HepG2 (cell line): Measurements from ENCODE around the gene SCN8A.

Experiments used
- ATF2 ChIP-seq: sonication (generic); formaldehyde crosslinking; IDR thresholded peaks from 2 replicates; pipeline ENCODE4 v1.4.0; 2020; ENCODE audit warnings: missing genetic modification reagents
- CTCF ChIP-seq: sonication (generic); formaldehyde crosslinking; IDR thresholded peaks from 2 replicates; pipeline ENCODE4 v1.5.0; 2020; ENCODE audit warnings: mild to moderate bottlenecking, missing genetic modification reagents, moderate library complexity
- HDAC2 ChIP-seq: sonication (generic); formaldehyde crosslinking; IDR thresholded peaks from 2 replicates; pipeline ENCODE4 v1.4.0; 2020; ENCODE audit warnings: missing genetic modification reagents
- JUND ChIP-seq: sonication (generic); formaldehyde crosslinking; IDR thresholded peaks from 2 replicates; pipeline ENCODE4 v1.8.0; 2022; ENCODE audit warnings: mild to moderate bottlenecking, missing genetic modification reagents
- KLF16 ChIP-seq, 2 experiments: sonication (generic) in 1 of 2; formaldehyde crosslinking in 1 of 2; IDR thresholded peaks; 2 replicates each; pipeline versions ENCODE4 v1.6.1 to v1.8.0; 2016 to 2023; ENCODE audit warnings: missing genetic modification reagents in 2 of 2, missing compliant biosample characterization in 1 of 2
- MEF2D ChIP-seq: sonication (generic); formaldehyde crosslinking; IDR thresholded peaks from 2 replicates; pipeline ENCODE4 v1.5.1; 2020; ENCODE audit warnings: mild to moderate bottlenecking, missing genetic modification reagents
- MXD1 ChIP-seq: sonication (generic); formaldehyde crosslinking; IDR thresholded peaks from 2 replicates; pipeline ENCODE4 v1.4.0; 2020; ENCODE audit warnings: mild to moderate bottlenecking, missing genetic modification reagents
- POLR2A ChIP-seq, 2 experiments: IDR thresholded peaks; 2 replicates each; pipeline ENCODE4 v1.6.1; 2011; ENCODE audit warnings: low read depth in 2 of 2, low read length in 2 of 2, mild to moderate bottlenecking in 1 of 2, moderate library complexity in 1 of 2; ENCODE audit not compliant: insufficient read depth in 1 of 2
- RBM39 ChIP-seq: fragments of 200-400 bp; formaldehyde crosslinking; IDR thresholded peaks from one replicate; pipeline ENCODE4 v1.6.1; 2018; ENCODE audit warnings: antibody characterized with exemption, mild to moderate bottlenecking, low read depth, low read length; ENCODE audit not compliant: poor library complexity, severe bottlenecking
- SIN3A ChIP-seq: IDR thresholded peaks from 2 replicates; pipeline ENCODE4 v1.6.1; 2011; ENCODE audit warnings: low read depth, mild to moderate bottlenecking, control low read depth, low read length, borderline replicate concordance
- SNRNP70 ChIP-seq: fragments of 200-400 bp; formaldehyde crosslinking; IDR thresholded peaks from 2 replicates; pipeline ENCODE4 v1.6.1; 2017; ENCODE audit warnings: mild to moderate bottlenecking, low read depth, low read length, moderate library complexity
- SP1 ChIP-seq, 2 experiments: fragments of 450-650 bp in 1 of 2; sonication (generic) in 1 of 2; formaldehyde crosslinking in 1 of 2; IDR thresholded peaks; 2 replicates each; pipeline versions ENCODE4 v1.4.0 to v1.6.1; 2016 to 2020; ENCODE audit warnings: missing genetic modification reagents in 1 of 2
- ZNF460 ChIP-seq: sonication (generic); formaldehyde crosslinking; IDR thresholded peaks from 2 replicates; pipeline ENCODE4 v1.5.1; 2020; ENCODE audit warnings: missing genetic modification reagents, mild to moderate bottlenecking, borderline replicate concordance

GRCh38 chr12:51822956-51823355 lies 231.9 kb downstream of the SCN8A start:
- no peak for TF ChIP-seq POLR2A (IDR thresholded peaks at IDR 0.05; ENCODE audit: insufficient read depth in 1 of 2, low read depth in 2 of 2, low read length in 2 of 2)
- TF ChIP-seq CTCF, result no peak
- TF ChIP-seq ZNF460 (CRISPR knock-in tag), result no peak
- no peak for TF ChIP-seq HDAC2 (CRISPR knock-in tag)
- no peak for TF ChIP-seq SIN3A
- TF ChIP-seq KLF16 (CRISPR knock-in tag; IDR thresholded peaks at IDR 0.05), result no peak
- TF ChIP-seq MXD1 (CRISPR knock-in tag), result no peak
- no peak for TF ChIP-seq SNRNP70
- no peak for TF ChIP-seq MEF2D (CRISPR knock-in tag)
- TF ChIP-seq JUND, result no peak
- TF ChIP-seq RBM39, result no peak
- TF ChIP-seq ATF2 (CRISPR knock-in tag), result no peak
- TF ChIP-seq SP1 (IDR thresholded peaks at IDR 0.05), result no peak
- no peak for TF ChIP-seq SP1 (CRISPR knock-in tag; IDR thresholded peaks at IDR 0.05)
